SKM-1 treated with dmso at 0.1 percent for 144 hours (cell line): ENCODE data around the gene PDE8A.
"Not testable (repeated sequence)": the region's sequence is repeated elsewhere in the genome, so short reads cannot be mapped to it uniquely, and the experiment has no call there.

ENCODE experiments used
- DNase-seq: peaks from one replicate; lab custom pipeline; 2025; ENCODE audit not compliant: unreplicated experiment; lab: John Stamatoyannopoulos, UW

The PDE8A gene

DNA sequence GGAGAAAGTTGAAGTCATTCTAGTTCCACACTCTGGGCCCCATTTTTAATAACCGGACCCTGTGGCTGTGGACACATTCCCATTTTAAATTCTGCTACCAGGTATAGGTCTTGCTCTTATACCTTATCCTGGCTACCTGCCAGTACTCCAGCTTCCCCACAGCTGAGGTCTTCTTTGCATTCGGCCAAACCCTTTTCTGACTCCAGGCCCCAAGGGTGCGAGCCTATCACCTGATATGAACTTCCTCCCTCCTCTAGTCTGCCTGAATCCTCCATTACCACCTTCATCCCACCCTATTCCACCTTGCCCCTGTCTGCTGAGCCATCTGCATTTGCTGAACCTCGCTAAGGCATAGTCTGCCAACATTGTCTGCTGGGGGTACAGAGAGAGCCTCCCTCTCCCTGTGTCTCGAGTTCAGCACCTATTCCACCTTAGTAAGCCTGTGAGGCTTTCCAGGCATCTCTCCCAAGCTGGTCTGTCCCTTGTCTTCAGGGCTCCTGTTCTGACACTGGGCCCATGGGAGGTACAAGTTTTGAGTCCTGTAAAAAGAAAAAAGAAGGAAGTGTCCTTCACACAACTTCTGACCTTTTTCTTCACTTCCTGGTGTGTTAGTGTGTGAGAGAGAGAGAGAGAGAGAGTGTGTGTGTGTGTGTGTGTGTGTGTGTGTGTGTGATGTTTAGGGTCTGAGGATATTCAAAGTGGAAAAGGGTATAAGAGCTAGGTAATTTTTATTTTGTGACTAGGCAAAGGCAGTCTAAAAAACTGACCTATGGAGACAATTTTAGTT, 27.0 kb downstream of the PDE8A start:
- DNase-seq = peak; percentile 56

DNA sequence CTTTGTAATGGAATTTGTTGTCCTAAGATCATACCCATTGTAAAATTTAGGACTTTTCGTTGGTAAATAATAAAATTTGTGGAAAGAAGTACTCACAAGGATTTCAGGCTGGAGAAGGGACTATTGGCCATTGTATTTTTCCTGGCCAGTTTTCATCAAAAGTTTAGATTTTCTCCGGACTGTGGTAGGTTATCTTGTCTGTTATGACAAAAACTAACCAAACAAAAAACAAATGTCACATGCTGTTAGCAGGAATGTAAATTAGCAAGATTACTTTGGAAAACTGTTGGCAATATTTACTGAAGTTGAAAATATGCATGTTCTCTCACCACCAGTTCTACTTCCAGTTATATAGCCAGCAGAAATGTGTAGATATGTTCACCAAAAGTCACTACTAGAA, 27.8 kb downstream of the PDE8A start:
- no peak for DNase-seq

DNA sequence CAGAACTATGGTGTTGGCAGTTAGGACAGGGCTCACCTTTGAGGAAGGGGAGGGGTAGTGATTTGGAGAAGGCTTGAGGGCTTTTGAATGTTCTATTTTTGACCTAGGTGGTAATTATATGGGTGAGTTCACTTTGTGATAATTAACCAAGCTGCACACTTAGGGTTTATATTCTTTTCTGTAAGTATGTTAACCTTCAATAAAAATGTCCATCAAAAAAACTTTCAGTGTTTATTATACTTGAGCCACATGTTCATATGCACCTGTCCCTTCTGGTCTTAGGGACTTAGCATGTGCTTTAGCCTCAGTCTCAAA, 28.4 kb downstream of the PDE8A start:
- DNase-seq = no peak

DNA sequence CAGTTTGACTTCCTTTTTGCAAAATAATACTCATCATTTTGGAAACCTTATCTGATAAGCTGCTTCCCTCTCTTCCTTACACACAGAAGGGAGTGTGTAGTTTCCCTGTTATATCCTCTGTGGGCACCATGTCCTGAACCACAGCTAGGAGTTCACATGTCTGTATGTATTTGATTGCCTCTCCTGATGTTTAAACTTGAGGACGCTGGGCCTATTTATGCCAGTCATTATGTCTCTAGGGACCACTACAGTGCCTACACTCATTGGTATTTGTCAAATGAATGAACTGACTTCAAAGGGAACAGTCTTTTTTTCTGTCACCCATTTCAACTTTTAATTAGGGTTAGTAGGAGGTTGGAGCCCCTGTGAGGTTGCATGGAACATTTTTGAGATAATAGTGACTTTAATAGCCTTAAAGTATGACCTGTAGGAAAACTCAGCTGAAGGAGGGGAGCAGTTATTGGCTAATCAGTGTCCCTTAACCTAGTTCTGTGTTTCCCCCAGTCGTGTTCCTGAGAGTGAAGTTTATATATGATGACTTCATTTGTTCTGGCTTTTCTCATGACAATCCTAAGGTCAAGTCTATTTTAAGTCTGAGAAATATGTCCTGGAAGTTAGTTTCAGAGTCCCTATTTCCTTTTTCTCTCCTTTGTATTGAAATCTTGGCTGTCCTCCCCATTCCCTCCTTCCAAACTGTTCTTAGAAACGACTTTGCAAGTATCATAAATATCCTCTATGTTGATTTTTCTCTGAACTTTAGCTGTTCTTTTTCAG, 28.9 kb downstream of the PDE8A start:
- peak; percentile 31 for DNase-seq

DNA sequence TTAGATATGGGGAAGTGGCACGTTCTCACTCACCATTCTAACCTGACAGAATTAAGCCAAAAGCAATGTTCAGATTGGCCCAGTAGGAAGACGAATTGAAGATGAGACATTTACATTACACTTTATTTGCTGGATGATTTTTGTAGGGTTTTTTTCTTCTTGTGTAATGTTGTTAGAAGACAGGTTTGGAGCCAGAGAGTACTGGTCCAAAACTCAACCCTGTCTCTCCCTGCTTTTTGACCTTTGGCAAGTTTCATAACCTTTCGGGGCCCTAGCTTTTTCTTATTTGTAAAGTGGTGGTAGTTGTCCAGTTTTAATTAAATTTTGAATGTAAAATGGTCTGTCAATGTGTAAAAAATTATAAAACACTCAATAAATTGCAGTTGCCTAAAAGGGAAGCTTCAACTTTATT, 29.5 kb downstream of the PDE8A start:
- DNase-seq = no peak

DNA sequence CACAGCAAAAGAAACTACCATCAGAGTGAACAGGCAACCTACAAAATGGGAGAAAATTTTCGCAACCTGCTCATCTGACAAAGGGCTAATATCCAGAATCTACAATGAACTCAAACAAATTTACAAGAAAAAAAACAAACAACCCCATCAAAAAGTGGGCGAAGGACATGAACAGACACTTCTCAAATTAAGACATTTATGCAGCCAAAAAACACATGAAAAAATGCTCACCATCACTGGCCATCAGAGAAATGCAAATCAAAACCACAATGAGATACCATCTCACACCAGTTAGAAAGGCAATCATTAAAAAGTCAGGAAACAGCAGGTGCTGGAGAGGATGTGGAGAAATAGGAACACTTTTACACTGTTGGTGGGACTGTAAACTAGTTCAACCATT, 30.1 kb downstream of the PDE8A start:
- DNase-seq = not testable (repeated sequence)

DNA sequence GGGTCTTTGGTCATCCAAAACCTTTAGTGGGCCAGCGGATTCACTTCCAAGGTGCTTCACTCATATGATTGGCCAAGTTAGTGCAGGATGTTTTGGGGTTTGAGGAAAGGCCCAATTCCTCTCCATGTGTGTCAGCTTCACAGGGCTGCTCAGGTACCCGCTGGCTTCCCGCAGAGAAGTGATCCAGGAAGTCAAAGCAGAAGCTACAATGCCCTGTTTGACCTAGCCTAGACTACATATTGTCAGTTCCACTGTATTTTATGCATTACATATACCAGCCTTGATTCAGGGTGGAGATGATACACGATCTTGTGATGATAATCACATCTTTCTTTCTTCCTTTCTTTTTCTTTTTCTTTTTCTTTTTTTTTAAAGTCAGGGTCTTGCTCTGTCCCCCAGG, 32.1 kb downstream of the PDE8A start:
- no peak for DNase-seq

DNA sequence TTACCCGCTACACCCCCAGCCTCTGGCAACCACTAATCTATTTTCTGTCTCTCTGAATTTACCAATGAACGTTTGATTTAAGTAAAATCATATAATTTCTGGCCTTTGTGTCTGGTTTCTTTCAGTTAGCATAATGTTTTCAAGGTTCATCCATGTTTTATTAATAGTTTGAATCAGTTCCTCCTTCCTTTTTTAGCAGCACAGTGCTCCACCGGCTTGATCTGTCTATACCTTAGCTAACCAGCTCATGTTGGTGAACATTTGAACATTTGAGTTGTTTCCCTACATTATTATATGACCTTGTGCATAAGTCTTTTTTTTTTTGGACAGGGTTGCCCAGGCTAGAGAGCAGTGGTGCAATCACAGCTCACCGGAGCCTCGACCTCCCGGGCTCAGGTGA, 33.3 kb downstream of the PDE8A start:
- DNase-seq = no peak

DNA sequence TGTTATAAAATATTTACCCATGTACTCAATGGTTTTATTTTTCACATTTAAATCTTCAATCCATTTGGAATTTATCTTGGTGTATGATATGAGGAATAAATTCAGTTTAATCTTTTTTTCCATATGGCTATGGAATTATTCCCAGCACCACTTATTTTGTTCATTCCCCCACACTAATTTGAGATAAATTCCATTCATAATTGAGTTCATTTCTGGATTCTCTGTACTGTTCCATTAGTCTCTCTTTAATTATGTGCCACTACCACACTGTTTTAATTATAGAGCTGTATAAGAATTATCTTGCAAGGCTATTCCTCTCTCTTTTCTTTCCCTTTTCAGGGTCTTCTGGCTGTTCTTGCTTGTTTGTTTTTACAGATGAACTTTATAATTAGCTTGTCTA, 34.6 kb downstream of the PDE8A start:
- DNase-seq = no peak

DNA sequence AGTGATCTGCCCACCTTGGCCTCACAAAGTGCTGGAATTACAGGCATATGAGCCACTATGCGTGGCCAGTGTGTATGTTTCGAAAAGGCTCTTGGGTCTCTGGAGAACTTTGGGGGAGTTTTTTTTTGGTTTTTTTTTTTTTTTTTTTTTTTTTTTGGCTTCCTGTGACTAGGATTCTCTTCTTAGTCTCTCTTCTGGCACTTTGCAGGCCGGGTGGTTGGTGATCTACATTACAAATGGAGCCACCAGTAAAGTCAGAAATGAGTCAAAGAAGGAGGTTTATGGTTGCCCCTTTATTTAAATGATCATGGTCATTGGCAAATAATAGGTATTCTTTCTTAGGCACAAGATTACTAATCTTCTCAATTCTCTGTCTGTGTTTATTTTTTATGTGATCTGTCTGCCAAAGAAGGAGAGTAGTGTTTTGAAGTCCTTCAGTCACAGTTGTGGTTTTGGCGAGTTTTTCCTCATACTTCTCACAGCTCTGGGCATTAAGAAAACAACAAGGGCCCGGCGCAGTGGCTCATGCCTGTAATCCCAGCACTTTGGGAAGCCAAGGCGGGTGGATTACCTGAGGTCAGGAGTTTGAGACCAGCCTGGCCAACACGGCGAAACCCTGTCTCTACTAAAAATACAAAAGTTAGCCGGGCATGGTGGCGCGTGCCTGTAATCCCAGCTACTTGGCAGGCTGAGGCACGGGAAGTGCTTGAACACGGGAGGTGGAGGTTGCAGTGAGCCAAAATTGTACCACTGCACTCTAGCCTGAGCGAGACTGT, 38.3 kb downstream of the PDE8A start:
- DNase-seq = no peak

DNA sequence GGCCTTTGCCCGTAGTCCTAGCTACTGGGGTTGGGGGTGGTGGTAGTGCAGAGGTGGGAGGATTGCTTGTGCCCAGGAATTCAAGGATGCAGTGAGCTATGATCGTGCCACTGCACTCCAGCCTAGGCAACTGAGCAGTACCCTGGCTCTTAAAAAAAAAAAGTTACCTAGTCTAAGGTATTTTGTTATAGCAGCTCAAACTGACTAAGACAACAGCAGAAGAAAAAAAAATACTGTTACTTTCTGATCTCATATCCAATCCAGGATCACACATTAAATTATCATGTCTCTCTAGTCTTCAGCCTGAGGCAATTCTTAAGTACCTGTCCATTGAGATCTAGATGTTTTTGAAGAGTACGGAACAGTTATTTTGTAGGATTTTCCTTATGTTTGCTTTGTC, 39.8 kb downstream of the PDE8A start:
- no peak for DNase-seq

DNA sequence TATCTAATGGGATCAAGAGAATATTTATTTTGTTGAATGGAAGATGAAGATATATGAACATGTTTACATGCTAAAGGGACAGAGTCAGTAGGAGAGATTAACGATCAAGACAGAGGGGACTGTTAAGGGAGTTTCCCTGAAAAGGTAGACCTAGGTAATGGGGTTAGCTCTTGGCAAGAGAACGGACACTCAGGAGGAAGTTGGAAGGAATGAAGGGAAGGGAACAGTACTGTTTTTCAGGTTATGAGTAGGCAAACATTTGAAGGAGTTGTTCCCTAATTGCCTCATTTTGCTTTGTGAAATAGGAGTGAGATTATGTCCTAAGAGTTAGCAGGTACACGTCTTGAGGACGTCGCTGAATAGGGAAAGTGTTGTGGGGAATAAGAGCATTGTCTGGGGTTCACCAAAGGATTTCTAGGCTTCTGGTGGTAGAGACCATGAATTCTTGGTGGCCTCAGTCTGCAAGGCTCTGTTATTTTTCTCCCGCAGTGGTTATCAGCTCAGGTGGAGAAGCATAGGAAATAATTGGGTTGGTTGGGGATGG, 41.3 kb downstream of the PDE8A start:
- no peak for DNase-seq

DNA sequence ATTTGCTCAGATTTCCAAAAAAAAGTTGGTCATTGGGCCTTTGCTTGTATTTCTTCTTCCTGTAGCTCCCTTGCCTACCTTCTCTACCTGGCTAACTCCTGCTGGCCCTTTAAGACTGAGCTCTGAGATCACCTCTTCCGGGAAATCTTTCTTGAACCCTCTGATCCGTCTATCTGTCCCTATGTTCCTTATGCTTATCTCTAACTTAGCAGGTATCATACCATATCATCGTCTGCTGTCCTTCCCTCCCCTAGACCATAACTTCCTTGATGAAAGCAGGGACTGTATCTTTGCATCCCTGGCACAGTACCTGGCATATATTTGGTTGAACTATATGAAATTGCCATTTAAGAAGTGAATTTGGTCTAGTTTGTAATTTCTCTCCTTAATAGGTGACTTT, 42.3 kb downstream of the PDE8A start:
- no peak for DNase-seq

DNA sequence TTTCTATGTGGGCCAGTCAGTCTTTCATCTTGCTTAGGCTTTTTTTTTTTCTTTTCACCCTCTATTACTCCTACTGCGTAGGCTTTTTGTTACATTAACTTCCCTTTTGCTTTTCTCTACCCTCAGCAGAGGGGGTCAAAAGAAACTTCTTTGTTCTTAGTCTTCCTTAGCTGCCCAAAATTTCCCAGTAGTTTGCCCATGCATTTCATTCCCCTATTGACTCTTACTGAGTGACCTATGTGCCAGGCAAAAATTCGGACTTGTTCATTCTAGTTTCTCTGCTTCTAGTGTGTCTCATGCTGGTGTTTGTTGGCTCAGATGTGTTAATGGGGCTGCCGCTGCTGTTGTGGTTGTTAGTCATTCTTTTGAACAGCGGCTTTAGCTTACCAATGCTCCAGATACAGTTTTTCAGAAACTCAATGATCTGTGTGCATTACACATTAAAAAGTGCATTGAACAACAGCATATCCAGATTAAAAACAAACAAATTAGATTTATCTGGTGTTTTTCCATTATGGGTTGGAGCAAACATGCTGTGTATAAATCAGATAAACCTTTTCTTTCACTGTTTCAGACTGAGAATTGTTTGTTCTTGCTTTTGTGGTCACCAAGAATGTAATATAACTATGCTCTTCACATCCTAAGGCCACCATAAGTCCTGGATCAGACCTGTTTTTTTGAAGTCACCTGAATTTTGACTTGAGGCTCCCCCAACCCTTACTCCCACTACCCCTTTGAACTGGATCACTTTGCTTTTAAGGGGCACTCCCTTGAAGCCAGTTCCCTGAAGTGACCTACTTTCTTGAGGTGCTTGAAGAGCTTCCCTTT, 43.1 kb downstream of the PDE8A start:
- DNase-seq = no peak

DNA sequence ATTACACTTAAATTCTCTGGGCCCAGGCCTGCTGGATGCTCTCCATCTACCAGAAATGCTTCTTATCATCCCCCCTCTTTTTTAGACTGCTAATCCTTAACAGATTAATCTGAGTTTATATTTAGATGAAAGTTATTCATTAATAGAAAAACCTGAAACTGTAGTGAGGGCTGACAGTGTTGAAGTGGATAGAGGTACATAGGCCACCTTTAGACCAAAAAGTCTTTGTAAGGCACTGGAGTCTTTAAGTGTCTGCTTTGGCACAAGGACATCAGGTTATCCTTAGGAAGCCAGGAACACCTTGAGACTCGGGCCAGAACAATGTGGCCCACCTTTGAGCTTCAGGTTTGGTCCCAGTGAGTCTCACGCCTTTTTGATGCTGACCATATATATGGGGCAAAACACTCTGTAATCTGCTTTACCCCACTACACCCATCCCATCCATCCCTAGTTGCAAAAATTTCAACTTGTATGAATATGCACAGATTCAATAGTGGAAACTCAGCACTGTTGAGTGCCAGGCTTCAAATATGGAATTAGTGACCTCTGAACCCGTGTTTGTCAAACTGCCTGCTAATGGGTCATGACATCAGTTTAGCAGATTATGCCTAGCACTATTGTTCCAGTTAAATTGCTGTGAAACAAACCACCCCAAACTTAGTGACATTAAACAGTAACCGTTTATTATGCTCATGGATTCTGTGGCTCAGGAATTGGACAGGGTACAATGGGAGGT, 44.0 kb downstream of the PDE8A start:
- no peak for DNase-seq

DNA sequence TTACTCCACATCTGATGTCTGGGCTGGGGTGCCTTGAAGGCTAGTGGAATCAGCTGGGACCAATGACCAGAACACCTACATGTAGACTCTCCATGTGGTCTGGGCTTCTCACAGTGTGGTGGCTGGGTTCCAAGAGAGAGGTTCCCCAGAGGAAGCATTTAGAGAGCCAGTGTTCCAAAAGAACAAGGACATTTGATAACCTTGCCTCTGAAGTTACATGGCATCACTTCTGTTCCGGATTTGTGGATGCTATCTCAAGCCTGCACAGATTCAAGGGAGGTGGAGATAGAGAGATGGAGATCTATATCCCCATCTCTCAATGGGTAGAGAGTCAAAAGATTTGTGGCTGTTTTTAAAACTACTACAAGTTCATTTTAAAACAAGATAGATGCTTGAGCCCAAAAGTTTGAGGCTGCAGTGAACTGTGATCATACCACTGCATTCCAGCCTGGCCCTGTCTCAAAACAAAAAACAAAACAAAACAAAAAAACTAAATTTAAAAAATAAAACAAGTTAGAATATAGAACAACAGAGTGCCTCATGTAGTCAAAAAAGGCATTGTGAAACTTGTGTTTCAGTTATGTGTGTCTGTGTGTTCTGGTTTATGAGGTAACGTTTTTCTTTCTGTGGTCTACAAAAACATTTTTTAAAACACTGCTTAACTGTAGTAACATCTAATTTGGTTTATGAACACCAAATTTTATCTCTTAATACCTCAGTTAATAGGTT, 44.8 kb downstream of the PDE8A start:
- no peak for DNase-seq

DNA sequence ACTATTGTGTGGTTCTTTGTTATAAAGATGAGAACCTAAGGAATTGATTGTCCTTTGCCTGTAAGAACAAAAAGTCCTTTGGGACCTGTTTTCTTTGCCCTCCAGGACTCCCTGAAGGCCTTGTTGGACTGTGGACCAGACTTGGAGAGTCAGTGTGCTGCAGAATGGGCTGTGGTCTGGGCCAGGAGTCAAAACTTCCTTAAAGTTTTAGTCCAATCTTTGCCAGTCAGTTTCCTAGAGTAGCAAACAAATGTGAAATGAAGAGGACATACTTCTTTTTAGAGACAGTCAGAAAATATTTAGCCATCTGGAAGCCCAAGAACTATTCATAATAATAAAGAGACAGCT, 45.4 kb downstream of the PDE8A start:
- DNase-seq = no peak

DNA sequence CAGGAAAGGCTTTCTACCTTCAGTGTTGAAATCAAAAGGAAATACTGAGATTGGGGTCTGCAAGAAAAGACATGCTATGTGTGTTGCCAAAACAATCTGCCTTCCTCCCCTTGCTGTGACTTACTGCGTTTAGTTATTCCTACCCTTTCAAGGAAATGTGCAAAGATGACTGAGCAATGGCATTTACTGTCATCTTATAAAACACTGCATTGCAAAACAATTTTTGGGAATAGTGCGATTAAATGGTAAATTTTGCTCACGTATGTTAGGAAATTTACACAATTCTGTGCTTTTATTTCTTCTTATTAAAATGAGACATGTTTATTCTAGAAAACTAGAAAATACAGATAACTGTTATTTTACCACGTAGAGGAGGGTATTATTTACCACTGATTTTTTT, 45.8 kb downstream of the PDE8A start:
- DNase-seq = no peak

DNA sequence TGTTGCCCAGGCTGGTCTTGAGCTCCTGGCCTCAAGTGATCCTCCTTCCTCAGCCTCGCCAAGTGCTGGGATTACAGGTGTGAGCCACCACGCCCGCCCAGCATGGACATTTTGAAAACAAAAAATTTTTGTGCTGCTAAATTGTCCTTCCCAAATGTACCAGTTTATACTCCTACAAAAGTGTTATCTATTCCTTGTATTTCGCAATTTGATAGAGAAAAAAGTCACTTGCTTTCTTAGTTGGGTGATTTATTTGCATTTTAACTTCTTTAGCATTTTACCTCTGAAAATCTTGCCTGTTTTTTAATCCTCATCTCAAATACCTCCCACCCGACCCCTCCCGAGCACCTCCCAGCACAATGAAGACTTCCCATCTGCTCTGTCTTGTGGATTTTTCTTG, 46.8 kb downstream of the PDE8A start:
- DNase-seq = no peak

DNA sequence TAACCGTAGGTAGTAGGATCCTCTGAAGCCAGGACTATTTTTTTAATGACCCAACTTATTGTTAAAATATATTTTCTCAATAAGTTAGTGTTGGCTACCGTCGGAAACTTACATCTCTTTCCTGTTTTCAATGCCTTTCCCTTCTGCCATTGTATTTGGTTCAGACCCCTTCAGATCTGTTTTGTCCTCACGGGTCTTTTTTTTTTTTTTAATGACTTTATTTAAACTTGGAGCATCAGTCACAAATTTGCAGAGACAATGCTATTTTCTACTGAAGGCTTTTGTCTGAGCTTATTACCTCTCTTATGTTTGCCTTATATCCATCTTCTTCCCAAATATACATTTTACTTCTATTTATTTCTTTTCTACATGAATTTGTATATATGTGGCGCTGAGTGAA, 47.6 kb downstream of the PDE8A start:
- DNase-seq = no peak
